HepG2 (cell line): ENCODE results near the gene RPS6KA2.

Experiments used
- GTF3A ChIP-seq: sonication (generic); formaldehyde crosslinking; conservative IDR thresholded peaks from 2 replicates; pipeline ENCODE4 v1.4.0; 2020; ENCODE audit warnings: mild to moderate bottlenecking, missing genetic modification reagents
- JUNB ChIP-seq: sonication (generic); formaldehyde crosslinking; IDR thresholded peaks from 2 replicates; pipeline ENCODE4 v1.8.0; 2022; ENCODE audit warnings: missing genetic modification reagents, mild to moderate bottlenecking, borderline replicate concordance
- ZMAT3 ChIP-seq: sonication (generic); formaldehyde crosslinking; conservative IDR thresholded peaks from 2 replicates; pipeline ENCODE4 v1.7.0; 2021; ENCODE audit warnings: missing genetic modification reagents

DNA sequence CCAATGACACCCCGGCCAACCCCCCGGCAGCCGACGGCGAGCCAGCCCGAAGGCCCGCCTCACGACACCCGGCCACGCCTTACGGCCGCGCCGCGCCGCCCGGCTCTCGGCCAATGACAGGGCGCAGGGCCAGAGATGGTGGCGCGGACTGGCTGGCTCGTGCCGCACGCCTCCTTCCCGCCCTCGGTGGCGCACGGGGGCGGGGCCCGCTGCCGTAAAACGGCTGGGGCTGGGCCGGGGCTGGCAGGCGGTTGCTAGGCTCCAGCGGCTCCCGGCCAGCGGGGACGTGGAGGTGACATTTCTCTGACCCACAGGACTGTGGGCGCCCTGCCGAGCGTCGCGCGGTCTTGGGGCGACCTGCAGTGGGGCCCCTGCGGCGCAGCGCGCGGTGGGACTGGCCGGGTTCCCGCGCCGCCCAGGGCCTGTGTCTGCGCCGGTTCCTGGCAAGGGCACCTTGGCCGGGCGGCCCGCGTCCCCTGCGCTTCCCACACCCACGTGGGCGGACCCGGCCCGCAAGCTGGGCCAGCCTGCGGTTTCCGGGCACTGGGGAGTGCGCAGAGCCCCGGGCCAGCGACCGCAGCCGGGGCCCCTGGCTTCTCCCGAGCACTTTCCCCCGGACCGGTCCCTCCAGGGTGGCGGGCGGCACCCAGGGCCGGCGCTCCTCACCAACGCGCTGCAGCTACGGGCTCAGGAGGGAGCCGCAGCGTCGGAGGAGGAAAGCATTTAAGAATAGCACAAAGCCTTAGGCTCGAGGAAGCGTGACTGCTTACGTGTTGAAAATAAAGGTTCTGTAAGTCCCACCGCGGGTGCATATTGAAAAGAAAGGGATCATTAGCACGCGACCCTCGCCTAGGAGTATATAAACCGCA lies 243.9 kb downstream of the RPS6KA2 start, which contains the start of gene MPC1:
- TF ChIP-seq ZMAT3 (CRISPR knock-in tag) (peak; percentile 84; the same call in 1 of the 2 replicates), GTF3A (CRISPR knock-in tag) (no peak), JUNB (CRISPR knock-in tag) (no peak)
